GM08714 (cell line): ENCODE data around the gene TRIM52.
"Not testable (repeated sequence)": the region's sequence is repeated elsewhere in the genome, so short reads cannot be mapped to it uniquely, and the experiment has no call there.

Source experiments
- H3K4me3 ChIP-seq: fragments of 200-500 bp; sonication (Bioruptor generic); 2 replicates; pipeline ENCODE4 v1.5.1; 2014; ENCODE audit warnings: mild to moderate bottlenecking, low read length, inconsistent platforms
- ZNF274 ChIP-seq: IDR thresholded peaks from 2 replicates; pipeline ENCODE4 v1.6.1; 2012; ENCODE audit warnings: mild to moderate bottlenecking, low read depth, low read length

Gene TRIM52

GRCh38 chr5:181260720-181261319 is at the start of gene TRIM52:
Gene TRIM52 (minus strand): TSS chr5:181261143. CDS start chr5:181260813, 330 bp downstream.
- H3K4me3 ChIP-seq = peak within 1 kb of the TSS; percentile 68

GRCh38 chr5:181287331-181287730 is 26.4 kb upstream of the TRIM52 start:
- H3K4me3 ChIP-seq = not testable (repeated sequence)

More at GRCh38 chr5:181260720-181261319, at the start of gene TRIM52:
- no peak for TF ChIP-seq ZNF274

GRCh38 chr5:181285962-181286705 is 25.2 kb upstream of the TRIM52 start:
- H3K4me3 ChIP-seq = not testable (repeated sequence)

GRCh38 chr5:181283841-181284755 is 23.2 kb upstream of the TRIM52 start:
- not testable (repeated sequence) for H3K4me3 ChIP-seq

- TF ChIP-seq ZNF274 = no peak
- no peak overlapping the region for H3K4me3 ChIP-seq
Observed at GRCh38 chr5:181283347-181283746, 22.4 kb upstream of the TRIM52 start.

GRCh38 chr5:181282874-181283273 is 21.9 kb upstream of the TRIM52 start:
- H3K4me3 ChIP-seq = no peak overlapping the region
- TF ChIP-seq ZNF274 = no peak

GRCh38 chr5:181282415-181282814 is 21.5 kb upstream of the TRIM52 start:
- H3K4me3 ChIP-seq = peak overlapping the region; percentile 65; the same call in 1 of the 2 replicates

GRCh38 chr5:181281984-181282316 is 21.0 kb upstream of the TRIM52 start:
- peak overlapping the region; percentile 65; the same call in 1 of the 2 replicates for H3K4me3 ChIP-seq
- TF ChIP-seq ZNF274 = no peak

- H3K4me3 ChIP-seq = peak overlapping the region; percentile 65
- no peak for TF ChIP-seq ZNF274
Observed at GRCh38 chr5:181281077-181281983, 20.4 kb upstream of the TRIM52 start.

- TF ChIP-seq ZNF274 = no peak
- peak overlapping the region; percentile 65 for H3K4me3 ChIP-seq
Observed at GRCh38 chr5:181280251-181280762, 19.4 kb upstream of the TRIM52 start.

- not testable (repeated sequence) for H3K4me3 ChIP-seq
Observed at GRCh38 chr5:181273433-181273744, 12.4 kb upstream of the TRIM52 start.

GRCh38 chr5:181271081-181271480 is 10.1 kb upstream of the TRIM52 start:
- TF ChIP-seq ZNF274 = no peak

GRCh38 chr5:181267907-181268306 is 7.0 kb upstream of the TRIM52 start:
- not testable (repeated sequence) for H3K4me3 ChIP-seq

More at GRCh38 chr5:181271081-181271480, 10.1 kb upstream of the TRIM52 start:
- no peak overlapping the region for H3K4me3 ChIP-seq

GRCh38 chr5:181267291-181267904 is 6.5 kb upstream of the TRIM52 start:
- H3K4me3 ChIP-seq = not testable (repeated sequence)
